Measurements from ENCODE around the gene AKAP12.

AKAP12 gene

DNA sequence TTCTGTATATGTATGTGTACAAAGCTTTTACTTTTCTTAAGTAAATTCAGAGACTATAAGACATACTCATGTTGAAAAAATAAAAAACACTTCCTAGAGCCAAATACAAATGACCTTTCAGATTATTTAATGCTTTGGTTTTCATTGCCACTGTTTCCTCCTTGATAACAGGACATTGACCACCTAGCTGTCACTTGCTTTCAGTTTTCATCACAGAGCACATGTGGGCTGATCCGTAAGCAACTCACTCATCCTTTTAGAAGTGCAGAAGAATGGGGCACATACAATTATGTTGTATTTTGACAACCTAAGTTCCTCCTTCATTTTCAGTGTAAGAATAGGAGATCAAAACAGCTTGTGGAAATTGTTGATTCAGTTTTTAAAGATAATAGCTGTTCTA, 145.4 kb downstream of the AKAP12 start:
- peaks cover 7% of the 10 kb centered on the region; the same call in 1 of the 2 replicates for H3K36me3 ChIP-seq
- peaks cover 10% of the 10 kb centered on the region for H3K4me1 ChIP-seq
- no peaks in the 10 kb centered on the region for H3K9me3 ChIP-seq
- no peaks in the 10 kb centered on the region for H3K27me3 ChIP-seq
- TF ChIP-seq, protein P1, sequence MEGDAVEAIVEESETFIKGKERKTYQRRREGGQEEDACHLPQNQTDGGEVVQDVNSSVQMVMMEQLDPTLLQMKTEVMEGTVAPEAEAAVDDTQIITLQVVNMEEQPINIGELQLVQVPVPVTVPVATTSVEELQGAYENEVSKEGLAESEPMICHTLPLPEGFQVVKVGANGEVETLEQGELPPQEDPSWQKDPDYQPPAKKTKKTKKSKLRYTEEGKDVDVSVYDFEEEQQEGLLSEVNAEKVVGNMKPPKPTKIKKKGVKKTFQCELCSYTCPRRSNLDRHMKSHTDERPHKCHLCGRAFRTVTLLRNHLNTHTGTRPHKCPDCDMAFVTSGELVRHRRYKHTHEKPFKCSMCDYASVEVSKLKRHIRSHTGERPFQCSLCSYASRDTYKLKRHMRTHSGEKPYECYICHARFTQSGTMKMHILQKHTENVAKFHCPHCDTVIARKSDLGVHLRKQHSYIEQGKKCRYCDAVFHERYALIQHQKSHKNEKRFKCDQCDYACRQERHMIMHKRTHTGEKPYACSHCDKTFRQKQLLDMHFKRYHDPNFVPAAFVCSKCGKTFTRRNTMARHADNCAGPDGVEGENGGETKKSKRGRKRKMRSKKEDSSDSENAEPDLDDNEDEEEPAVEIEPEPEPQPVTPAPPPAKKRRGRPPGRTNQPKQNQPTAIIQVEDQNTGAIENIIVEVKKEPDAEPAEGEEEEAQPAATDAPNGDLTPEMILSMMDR (IDR thresholded peaks at IDR 0.05; ENCODE audit: low read depth, low read length) = no peak
- no peak overlapping the region for H3K4me3 ChIP-seq (ENCODE audit: low read depth, low read length)
- DNase-seq = no peak

DNA sequence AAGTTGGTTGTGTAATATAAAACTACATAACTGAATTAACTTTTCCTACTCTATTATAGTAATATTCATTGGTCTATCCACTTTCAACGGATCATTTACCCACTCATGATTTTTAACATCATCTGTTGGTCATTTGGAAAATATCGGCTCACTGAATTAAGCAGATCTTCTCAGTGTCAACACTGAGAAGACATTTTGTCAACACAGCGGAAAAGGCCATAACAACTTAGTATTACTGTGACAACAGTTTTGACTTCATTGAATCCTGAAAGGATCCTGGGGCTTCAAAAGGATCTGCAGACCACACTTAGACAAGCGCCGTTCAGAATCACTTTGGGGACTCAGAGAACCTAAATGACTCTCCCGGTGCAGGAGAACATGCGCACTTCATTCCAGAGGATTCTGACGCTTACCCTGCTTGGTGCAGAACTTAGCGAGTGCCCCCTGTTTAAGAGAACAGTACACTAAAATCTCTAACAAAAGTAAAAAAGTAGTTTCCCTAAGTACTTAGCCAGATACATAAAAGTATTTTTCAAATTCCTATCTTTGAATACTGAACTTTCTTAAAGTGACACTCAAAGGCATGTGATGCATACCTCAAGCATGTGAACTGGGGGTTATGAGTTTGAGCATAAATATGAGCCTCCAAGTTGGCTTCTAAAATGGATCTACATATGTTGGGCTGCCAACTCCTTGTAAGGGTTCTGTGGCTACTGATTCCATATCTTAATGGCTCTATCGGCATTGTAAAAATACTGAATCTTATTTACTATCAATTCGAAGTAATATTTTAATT, 147.6 kb downstream of the AKAP12 start:
- Histone ChIP-seq H3K4me3 (ENCODE audit: low read depth, low read length) (no peak overlapping the region), H3K4me1 (peaks cover 10% of the 10 kb centered on the region), H3K9me3 (no peaks in the 10 kb centered on the region), H3K36me3 (peaks cover 7% of the 10 kb centered on the region; the same call in 1 of the 2 replicates), H3K27me3 (no peaks in the 10 kb centered on the region)
- DNase-seq = no peak
- TF ChIP-seq, protein P1 (IDR thresholded peaks at IDR 0.05; ENCODE audit: low read depth, low read length) = no peak

DNA sequence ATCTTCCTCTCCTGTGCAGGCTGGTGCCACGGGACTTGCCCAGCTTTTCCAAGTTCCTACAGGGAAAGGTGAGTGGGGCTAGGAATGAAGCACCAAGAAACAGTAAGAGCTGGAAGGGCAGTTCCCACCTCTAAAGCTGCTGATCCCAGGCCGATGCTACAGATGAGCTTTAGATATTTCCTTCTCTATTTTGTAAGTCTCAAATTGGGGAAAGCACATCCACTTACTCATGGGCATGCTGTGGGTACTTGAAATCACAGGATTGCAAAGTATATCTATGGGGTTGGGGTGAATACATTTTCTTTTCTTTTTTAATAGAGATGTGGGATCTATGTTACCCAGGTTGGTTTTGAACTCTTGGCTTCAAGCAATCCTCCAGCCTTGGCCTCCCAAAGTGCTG, 148.5 kb downstream of the AKAP12 start:
- no peaks in the 10 kb centered on the region for H3K27me3 ChIP-seq
- H3K36me3 ChIP-seq = peaks cover 7% of the 10 kb centered on the region; the same call in 1 of the 2 replicates
- TF ChIP-seq, protein P1 (IDR thresholded peaks at IDR 0.05; ENCODE audit: low read depth, low read length) = no peak
- H3K9me3 ChIP-seq = no peaks in the 10 kb centered on the region
- H3K4me1 ChIP-seq = peaks cover 10% of the 10 kb centered on the region
- DNase-seq = no peak
- no peak overlapping the region for H3K4me3 ChIP-seq (ENCODE audit: low read depth, low read length)

DNA sequence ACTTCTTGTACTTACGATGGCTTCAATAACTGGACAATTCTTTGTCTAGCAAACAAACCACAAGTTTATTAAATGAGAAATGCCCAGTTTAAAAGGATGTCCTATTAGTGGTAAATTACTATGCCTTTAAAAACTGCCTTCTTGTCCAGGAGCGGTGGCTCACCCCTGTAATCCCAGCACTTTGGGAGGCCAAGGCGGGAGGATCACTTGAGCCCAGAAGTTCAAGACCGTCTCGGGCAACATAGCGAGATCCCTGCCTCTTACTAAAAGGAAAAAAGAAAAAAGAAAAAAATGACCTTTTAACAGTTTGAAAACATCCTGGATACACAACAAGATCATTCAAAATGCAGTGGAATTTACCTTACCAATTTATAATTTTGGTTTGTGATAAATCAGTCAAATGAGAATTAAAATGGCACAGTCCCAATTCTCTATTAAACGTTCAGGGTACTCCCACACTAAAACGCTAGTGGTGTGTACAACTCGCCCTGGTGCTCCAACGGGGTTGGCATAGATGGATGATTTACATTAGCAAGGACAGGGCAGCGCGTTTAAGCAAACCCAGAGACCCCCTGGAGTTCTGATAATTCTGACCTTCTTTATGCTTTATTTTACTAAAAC, 149.3 kb downstream of the AKAP12 start:
- Histone ChIP-seq H3K4me3 (ENCODE audit: low read depth, low read length) (peak overlapping the region; percentile 89), H3K9me3 (no peaks in the 10 kb centered on the region), H3K36me3 (peaks cover 7% of the 10 kb centered on the region; the same call in 1 of the 2 replicates), H3K4me1 (peaks cover 9% of the 10 kb centered on the region), H3K27me3 (no peaks in the 10 kb centered on the region)
- no peak for DNase-seq
- TF ChIP-seq, protein P1 (IDR thresholded peaks at IDR 0.05; ENCODE audit: low read depth, low read length) = no peak

DNA sequence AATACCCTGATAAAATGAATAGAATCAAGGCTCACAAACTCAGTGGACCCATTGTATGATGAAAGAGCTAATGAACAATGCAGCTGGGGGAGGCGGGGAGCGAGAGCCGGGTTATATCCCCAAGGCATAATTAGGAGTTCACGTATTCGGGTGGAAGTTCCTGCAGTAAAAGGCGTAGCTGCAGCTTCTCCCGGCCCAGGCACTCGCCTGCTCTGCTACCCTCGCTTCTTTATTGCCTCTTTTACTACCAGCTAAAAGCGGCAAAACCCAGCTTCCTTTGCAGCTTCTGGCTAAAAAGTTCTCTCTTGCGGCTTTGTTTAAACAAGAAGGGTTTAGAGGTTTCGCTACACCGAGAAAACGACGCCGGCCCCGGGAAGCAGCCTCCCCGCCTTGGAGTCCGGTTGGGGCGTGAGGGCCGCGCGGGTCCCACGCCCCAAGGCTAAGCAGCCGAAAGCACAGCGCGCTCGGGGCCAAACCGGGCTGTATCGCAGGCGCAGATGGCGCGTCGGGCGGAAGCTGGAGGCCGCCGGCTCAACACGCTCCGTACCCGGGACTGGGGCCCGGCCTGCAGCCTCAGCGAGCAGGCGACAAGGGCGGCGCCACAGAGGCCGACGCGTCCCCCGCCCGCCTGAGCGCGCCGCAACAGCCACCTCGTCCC, 150.0 kb downstream of the AKAP12 start:
- TF ChIP-seq, protein P1 (IDR thresholded peaks at IDR 0.05; ENCODE audit: low read depth, low read length) = no peak
- Histone ChIP-seq H3K4me3 (ENCODE audit: low read depth, low read length) (peak overlapping the region; percentile 89), H3K36me3 (peaks cover 7% of the 10 kb centered on the region; the same call in 1 of the 2 replicates), H3K9me3 (no peaks in the 10 kb centered on the region), H3K27me3 (no peaks in the 10 kb centered on the region), H3K4me1 (peaks cover 4% of the 10 kb centered on the region)
- peak; percentile 66 for DNase-seq

All from BE2C (cell line).